Spleen (tissue), 11 donors: ENCODE measurements around the gene CCDC7. TPM values are rescaled to one million over a fixed set of nuclear protein-coding genes. Genes with fewer than 3 reads are reported as not detected.

Source experiments
- DNase-seq: peaks from one replicate; pipeline ENCODE4 v3.0.0-alpha.2; 2020
- H3K27ac ChIP-seq, 8 donors: fragments of 200-600 bp; sonication (generic) in 7 of 8; 1 replicate in 4 of 8; 2 replicates in 4 of 8; pipeline versions ENCODE4 v1.5.0 to v1.8.0; 2016 to 2021; ENCODE audit warnings: inconsistent platforms in 4 of 8, mild to moderate bottlenecking in 4 of 8, moderate library complexity in 1 of 8
- H3K27me3 ChIP-seq, 7 donors: fragments of 200-600 bp; sonication (generic) in 6 of 7; replicated peaks in 1 of 7; 1 replicate in 4 of 7; 2 replicates in 3 of 7; pipeline versions ENCODE4 v1.5.0 to v1.8.0; 2016 to 2021; ENCODE audit warnings: inconsistent platforms in 3 of 7, mild to moderate bottlenecking in 1 of 7
- H3K36me3 ChIP-seq, 6 donors: fragments of 200-600 bp; sonication (generic) in 5 of 6; 1 replicate in 4 of 6; 2 replicates in 2 of 6; pipeline versions ENCODE4 v1.5.0 to v1.8.0; 2016 to 2021; ENCODE audit warnings: inconsistent platforms in 2 of 6
- H3K4me1 ChIP-seq, 6 donors: fragments of 200-600 bp; sonication (generic) in 5 of 6; 1 replicate in 3 of 6; 2 replicates in 3 of 6; pipeline versions ENCODE4 v1.5.0 to v1.8.0; 2016 to 2021; ENCODE audit warnings: inconsistent platforms in 3 of 6
- H3K4me3 ChIP-seq, 8 donors: fragments of 200-600 bp; sonication (generic) in 7 of 8; 1 replicate in 4 of 8; 2 replicates in 4 of 8; pipeline versions ENCODE4 v1.5.0 to v1.8.0; 2016 to 2021; ENCODE audit warnings: inconsistent platforms in 4 of 8, mild to moderate bottlenecking in 4 of 8, moderate library complexity in 2 of 8
- H3K9me3 ChIP-seq, 8 donors: fragments of 200-600 bp; sonication (generic) in 7 of 8; 1 replicate in 4 of 8; 2 replicates in 4 of 8; pipeline versions ENCODE4 v1.5.0 to v1.8.0; 2016 to 2021; ENCODE audit warnings: inconsistent platforms in 4 of 8
- CTCF ChIP-seq, 11 experiments: fragments of 200-600 bp in 7 of 11; fragments of 450-650 bp in 4 of 11; sonication (generic) in 4 of 11; IDR thresholded peaks in 8 of 11; conservative IDR thresholded peaks in 3 of 11; 1 replicate in 7 of 11; 2 replicates in 4 of 11; pipeline versions ENCODE4 v1.4.0 to v1.8.0; 2016 to 2021; ENCODE audit warnings: antibody characterized with exemption in 11 of 11, inconsistent platforms in 4 of 11, mild to moderate bottlenecking in 1 of 11
- POLR2A ChIP-seq, 3 donors: fragments of 450-650 bp; IDR thresholded peaks; one replicate each; pipeline ENCODE4 v1.5.1; 2017; ENCODE audit warnings: antibody characterized with exemption in 3 of 3, mild to moderate bottlenecking in 1 of 3
- POLR2AphosphoS5 ChIP-seq, 3 donors: sonication (generic); formaldehyde crosslinking; IDR thresholded peaks; one replicate each; pipeline ENCODE4 v1.5.1; 2017; ENCODE audit warnings: antibody characterized with exemption in 3 of 3
- WGBS, 5 donors: extraction: QIAGEN DNeasy Blood & Tissue Kit in 3 of 5; methylation state at CpG; one replicate each; pipeline versions ENCODE4 v1.1.5 to v1.1.7; 2013 to 2018; 5-methylcytosine and 5-hydroxymethylcytosine counted together
- intact Hi-C: fragments of 100-400 bp; cut with DNase I; formaldehyde crosslinking; loops from one replicate; pipeline ENCODE4 v1.15.0; 2023; ENCODE audit warnings: low total_unique reads
- polyA plus RNA-seq, 3 donors: library from polyadenylated mRNA; stranded (reverse); fragments of 200-250 nt; gene quantifications; one replicate each; pipeline ENCODE4 v1.2.1, GENCODE V29; 2013
- total RNA-seq, 7 donors: library from RNA; depleted of rRNA in 3 of 7; stranded (reverse); fragments of >200 nt in 3 of 7; fragmentation: NEBNext Ultra II Directional in 4 of 7; extraction: Animal tissue kit (Norgen Biotek cat#: 25700) in 4 of 7; gene quantifications; one replicate each; pipeline versions ENCODE4 v1.1.0 to v1.2.1, GENCODE V29; 2016 to 2021
- donor health status: healthy with polysubstance abuse.
- donor health status: DM: no; HTN: no; CAD: no; lungs with moderate emphysema.
- donor health status: DM: no; HTN: no; CAD: no.
- donor health status: Bipolar disorder and iron deficiency.
- donor health status: healthy.
- donor health status: DM: no; HTN: no; CAD: no.
- donor health status: DM: yes; HTN: yes; CAD: no.

Gene CCDC7
- total and polyA plus RNA-seq, 10 donors = 0.70 to 32.6 (median 22.9) TPM

GRCh38 chr10:32846974-32847373 is 401.0 kb downstream of the CCDC7 start:
- H3K27me3 ChIP-seq = no peaks in the 10 kb centered on the region
- H3K9me3 ChIP-seq = no peaks in the 10 kb centered on the region
- DNase-seq = no peak
- no peaks in the 10 kb centered on the region for H3K4me1 ChIP-seq
- TF ChIP-seq POLR2AphosphoS5 (IDR thresholded peaks at IDR 0.05) (no peak), POLR2A (IDR thresholded peaks at IDR 0.05) (no peak), CTCF (IDR thresholded peaks at IDR 0.05 in 8 of 11, conservative IDR thresholded peaks at IDR 0.05 in 3 of 11) (no peak)
- no peaks in the 10 kb centered on the region for H3K36me3 ChIP-seq
- no peak overlapping the region for H3K4me3 ChIP-seq
- intact Hi-C loops = no loop called here
- H3K27ac ChIP-seq = no peak overlapping the region
- WGBS, 5 donors = 91 to 96% (median 93%) methylated on average over 4 of the region's 4 CpGs

- WGBS, 5 donors = 0 to 39% (median 0%) methylated on average over 1 of the region's 1 CpG
- DNase-seq = no peak
- Histone ChIP-seq H3K4me3 (no peak overlapping the region), H3K27ac (no peak overlapping the region), H3K9me3 (no peaks in the 10 kb centered on the region), H3K36me3 (no peaks in the 10 kb centered on the region), H3K4me1 (no peaks in the 10 kb centered on the region), H3K27me3 (no peaks in the 10 kb centered on the region)
- TF ChIP-seq POLR2AphosphoS5 (IDR thresholded peaks at IDR 0.05) = no peak
- no peak for TF ChIP-seq POLR2A (IDR thresholded peaks at IDR 0.05)
- no peak for TF ChIP-seq CTCF (IDR thresholded peaks at IDR 0.05 in 8 of 11, conservative IDR thresholded peaks at IDR 0.05 in 3 of 11)
- intact Hi-C loops = no loop called here
Observed at GRCh38 chr10:32851301-32851700, 405.4 kb downstream of the CCDC7 start.

- intact Hi-C loops = no loop called here
- Histone ChIP-seq H3K36me3 (no peaks in the 10 kb centered on the region), H3K27me3 (no peaks in the 10 kb centered on the region), H3K27ac (no peak overlapping the region), H3K4me1 (no peaks in the 10 kb centered on the region), H3K9me3 (no peaks in the 10 kb centered on the region), H3K4me3 (no peak overlapping the region)
- TF ChIP-seq POLR2AphosphoS5 (IDR thresholded peaks at IDR 0.05) = no peak
- no peak for TF ChIP-seq CTCF (IDR thresholded peaks at IDR 0.05 in 8 of 11, conservative IDR thresholded peaks at IDR 0.05 in 3 of 11)
- no peak for TF ChIP-seq POLR2A (IDR thresholded peaks at IDR 0.05)
- WGBS, 5 donors = 76 to 89% (median 87%) methylated on average over 2 of the region's 2 CpGs
- no peak for DNase-seq
Observed at GRCh38 chr10:32854435-32854834, 408.5 kb downstream of the CCDC7 start.

GRCh38 chr10:32865170-32865569 is 419.2 kb downstream of the CCDC7 start:
- no peaks in the 10 kb centered on the region for H3K36me3 ChIP-seq
- intact Hi-C loops = no loop called here
- H3K27ac ChIP-seq = no peak overlapping the region
- H3K4me3 ChIP-seq = no peak overlapping the region
- no peak for TF ChIP-seq CTCF (IDR thresholded peaks at IDR 0.05 in 8 of 11, conservative IDR thresholded peaks at IDR 0.05 in 3 of 11)
- TF ChIP-seq POLR2A (IDR thresholded peaks at IDR 0.05) = no peak
- TF ChIP-seq POLR2AphosphoS5 (IDR thresholded peaks at IDR 0.05) = no peak
- 86 to 94% (median 93%) methylated on average over 1 of the region's 1 CpG for WGBS, 5 donors
- DNase-seq = no peak
- no peaks in the 10 kb centered on the region for H3K27me3 ChIP-seq
- peaks cover 0 to 5% (median 0%) of the 10 kb centered on the region in 8 donors for H3K9me3 ChIP-seq
- no peaks in the 10 kb centered on the region for H3K4me1 ChIP-seq
